ENCODE measurements around the gene GVQW3. TPM values are rescaled to one million over a fixed set of nuclear protein-coding genes. Genes with fewer than 3 reads are reported as not detected.
A peak's percentile ranks its signal among the peaks of the same experiment; 100 is the strongest.

GVQW3 gene
- 1.6 and 1.7 TPM in 2 replicates for polyA plus RNA-seq (2011; rRNA removed)
- polyA minus RNA-seq (2011; rRNA and poly(A)+ RNA removed) = 1.9 and 2.4 TPM in 2 replicates

- CTCF ChIA-PET = interaction anchor here (1.2 to 1.4 kb wide), 2 partner anchors 132 to 174 kb away, joined by 4 read pairs; no protein-coding TSS in a partner anchor
- H3K27ac ChIP-seq (ENCODE audit: low read depth, low read length) = peak within 1 kb of the TSS; percentile 48
- POLR2A ChIA-PET = no interaction called here
- DNase-seq (ENCODE audit: low read depth, low spot score) = peak; percentile 95
- H3K4me3 ChIP-seq (ENCODE audit: low read depth, low read length) = peak within 1 kb of the TSS; percentile 86
- no peak for TF ChIP-seq CTCF (IDR thresholded peaks at IDR 0.05; ENCODE audit: low read depth, low read length)
- no peaks in the 10 kb centered on the region for H3K9me3 ChIP-seq (ENCODE audit: control insufficient read depth, insufficient read depth, low read length)
- no peaks in the 10 kb centered on the region for H3K27me3 ChIP-seq (ENCODE audit: control insufficient read depth, insufficient read depth, low read length)
Measured at GRCh38 chr11:76380977-76381719, at the start of gene GVQW3, which contains the start of gene THAP12. TSS of gene GVQW3 (plus strand) at chr11:76381323. CDS start at chr11:76381829, 506 bp downstream. TSS of gene THAP12 (minus strand) at chr11:76381132. CDS start at chr11:76380836, 296 bp downstream.

GRCh38 chr11:76334826-76335389 lies 46.2 kb upstream of the GVQW3 start:
- Histone ChIP-seq H3K9me3 (ENCODE audit: control insufficient read depth, insufficient read depth, low read length) (peaks cover 11% of the 10 kb centered on the region), H3K27me3 (ENCODE audit: control insufficient read depth, insufficient read depth, low read length) (peaks cover 4% of the 10 kb centered on the region), H3K27ac (ENCODE audit: low read depth, low read length) (no peak overlapping the region), H3K4me3 (ENCODE audit: low read depth, low read length) (no peak overlapping the region)
- DNase-seq (ENCODE audit: low read depth, low spot score) = no peak
- ChIA-PET POLR2A (no interaction called here), CTCF (interaction anchor here (0.6 kb wide), 1 partner anchor 45 kb away, joined by 3 read pairs; no protein-coding TSS in a partner anchor)
- TF ChIP-seq CTCF (IDR thresholded peaks at IDR 0.05; ENCODE audit: low read depth, low read length) = no peak

- no peak for DNase-seq (ENCODE audit: low read depth, low spot score)
- no peak for TF ChIP-seq CTCF (IDR thresholded peaks at IDR 0.05; ENCODE audit: low read depth, low read length)
- POLR2A ChIA-PET = no interaction called here
- Histone ChIP-seq H3K27me3 (ENCODE audit: control insufficient read depth, insufficient read depth, low read length) (no peaks in the 10 kb centered on the region), H3K9me3 (ENCODE audit: control insufficient read depth, insufficient read depth, low read length) (peaks cover 11% of the 10 kb centered on the region), H3K4me3 (ENCODE audit: low read depth, low read length) (no peak overlapping the region), H3K27ac (ENCODE audit: low read depth, low read length) (no peak overlapping the region)
- CTCF ChIA-PET = no interaction called here
Measured at GRCh38 chr11:76335842-76336241, 45.3 kb upstream of the GVQW3 start.

GRCh38 chr11:76336597-76336996 lies 44.5 kb upstream of the GVQW3 start:
- Histone ChIP-seq H3K4me3 (ENCODE audit: low read depth, low read length) (no peak overlapping the region), H3K27ac (ENCODE audit: low read depth, low read length) (no peak overlapping the region), H3K27me3 (ENCODE audit: control insufficient read depth, insufficient read depth, low read length) (no peaks in the 10 kb centered on the region), H3K9me3 (ENCODE audit: control insufficient read depth, insufficient read depth, low read length) (peaks cover 11% of the 10 kb centered on the region)
- ChIA-PET CTCF (no interaction called here), POLR2A (no interaction called here)
- DNase-seq (ENCODE audit: low read depth, low spot score) = no peak
- no peak for TF ChIP-seq CTCF (IDR thresholded peaks at IDR 0.05; ENCODE audit: low read depth, low read length)

- no peak overlapping the region for H3K4me3 ChIP-seq (ENCODE audit: low read depth, low read length)
- H3K27ac ChIP-seq (ENCODE audit: low read depth, low read length) = no peak overlapping the region
- ChIA-PET CTCF (no interaction called here), POLR2A (no interaction called here)
- no peaks in the 10 kb centered on the region for H3K27me3 ChIP-seq (ENCODE audit: control insufficient read depth, insufficient read depth, low read length)
- H3K9me3 ChIP-seq (ENCODE audit: control insufficient read depth, insufficient read depth, low read length) = peaks cover 11% of the 10 kb centered on the region
- TF ChIP-seq CTCF (IDR thresholded peaks at IDR 0.05; ENCODE audit: low read depth, low read length) = no peak
- DNase-seq (ENCODE audit: low read depth, low spot score) = no peak
Measured at GRCh38 chr11:76337469-76337868, 43.7 kb upstream of the GVQW3 start.
